GM23248 (cell line): ENCODE data around the gene INSRR. TPM values are rescaled to one million over a fixed set of nuclear protein-coding genes. Genes with fewer than 3 reads are reported as not detected.

Experiments used
- DNase-seq: peaks from one replicate; pipeline ENCODE4 v3.0.0-alpha.2; 2015
- H2AFZ ChIP-seq: fragments of 200-600 bp; sonication (generic); 2 replicates; pipeline ENCODE4 v1.6.1; 2016; ENCODE audit warnings: antibody characterized with exemption
- H3F3A ChIP-seq: fragments of 200-600 bp; sonication (generic); 2 replicates; pipeline ENCODE4 v1.6.1; 2016; ENCODE audit warnings: mild to moderate bottlenecking, antibody characterized with exemption, mixed run types; ENCODE audit not compliant: insufficient read depth
- H3K27ac ChIP-seq: fragments of 200-600 bp; sonication (generic); 2 replicates; pipeline ENCODE4 v1.5.1; 2016; ENCODE audit warnings: mild to moderate bottlenecking
- H3K27me3 ChIP-seq: fragments of 200-600 bp; sonication (generic); replicated peaks from 2 replicates; pipeline ENCODE4 v1.6.1; 2016; ENCODE audit warnings: mild to moderate bottlenecking; ENCODE audit not compliant: insufficient read depth
- H3K36me3 ChIP-seq: fragments of 200-600 bp; sonication (generic); 2 replicates; pipeline ENCODE4 v1.6.1; 2016; ENCODE audit warnings: low read depth, mild to moderate bottlenecking
- H3K4me1 ChIP-seq: fragments of 200-600 bp; sonication (generic); 2 replicates; pipeline ENCODE4 v1.6.1; 2016; ENCODE audit warnings: mild to moderate bottlenecking; ENCODE audit not compliant: insufficient read depth
- H3K4me2 ChIP-seq: fragments of 200-600 bp; sonication (generic); one replicate; pipeline ENCODE4 v1.6.1; 2016; ENCODE audit warnings: mild to moderate bottlenecking; ENCODE audit not compliant: unreplicated experiment
- H3K4me3 ChIP-seq: fragments of 200-600 bp; sonication (generic); 2 replicates; pipeline ENCODE4 v1.5.1; 2016; ENCODE audit warnings: mild to moderate bottlenecking
- H3K79me2 ChIP-seq: fragments of 200-600 bp; sonication (generic); 2 replicates; pipeline ENCODE4 v1.6.1; 2016; ENCODE audit warnings: mild to moderate bottlenecking; ENCODE audit not compliant: insufficient read depth
- H3K9ac ChIP-seq: fragments of 200-600 bp; sonication (generic); 2 replicates; pipeline ENCODE4 v1.6.1; 2016; ENCODE audit warnings: mild to moderate bottlenecking
- H3K9me2 ChIP-seq: fragments of 200-600 bp; sonication (generic); 2 replicates; pipeline ENCODE4 v1.6.1; 2016; ENCODE audit warnings: mixed run types, mild to moderate bottlenecking, moderate library complexity; ENCODE audit not compliant: insufficient read depth
- H3K9me3 ChIP-seq: fragments of 200-600 bp; sonication (generic); one replicate; pipeline ENCODE4 v1.6.1; 2017; ENCODE audit warnings: low read depth
- H4K20me1 ChIP-seq: fragments of 200-600 bp; sonication (generic); 2 replicates; pipeline ENCODE4 v1.6.0; 2016; ENCODE audit not compliant: insufficient read depth
- EZH2 ChIP-seq: fragments of 200-600 bp; sonication (generic); IDR thresholded peaks from 2 replicates; pipeline ENCODE4 v1.6.1; 2018; ENCODE audit warnings: antibody characterized with exemption, mild to moderate bottlenecking; ENCODE audit not compliant: insufficient read depth, poor library complexity, severe bottlenecking
- EZH2phosphoT487 ChIP-seq: fragments of 200-600 bp; sonication (generic); IDR thresholded peaks from 2 replicates; pipeline ENCODE4 v1.6.1; 2018; ENCODE audit warnings: antibody characterized with exemption, moderate library complexity, mild to moderate bottlenecking, low read depth; ENCODE audit not compliant: insufficient read depth
- WGBS, 2 experiments: methylation state at CpG; one replicate each; pipeline ENCODE4 v1.1.6; 2015 to 2017; ENCODE audit warnings: low lambda C conversion rate in 2 of 2, low coverage in 1 of 2; ENCODE audit errors: missing lambda C conversion rate in 2 of 2; 5-methylcytosine and 5-hydroxymethylcytosine counted together
- in situ Hi-C: fragments of 300-500 bp; cut with MboI; formaldehyde crosslinking; loops from 2 replicates; pipeline ENCODE4 v1.15.0; 2020
- polyA plus RNA-seq: library from polyadenylated mRNA; unstranded; fragments of >200 nt; fragmentation: Nextera tagmentation; extraction: Ambion mirVana; gene quantifications from 2 replicates; pipeline ENCODE4 v1.2.1, GENCODE V29; 2016
- total RNA-seq: library from RNA; depleted of rRNA; stranded (reverse); fragments of >200 nt; shearing (Covaris generic); gene quantifications from 2 replicates; pipeline ENCODE4 v1.2.3, GENCODE V29; 2014

INSRR gene
- total and polyA plus RNA-seq, 2 experiments from 2014 or later, result 0.09 TPM; not detected in 1

- no peak overlapping the region for H3K4me3 ChIP-seq
- H3F3A ChIP-seq, result no peaks in the 10 kb centered on the region
- no peak overlapping the region for H2AFZ ChIP-seq
- peaks cover 60% of the 10 kb centered on the region for H3K27me3 ChIP-seq
- WGBS, 2 experiments, result 18 to 19% methylated on average over 14 of the region's 14 CpGs
- no peaks in the 10 kb centered on the region for H4K20me1 ChIP-seq
- H3K4me2 ChIP-seq, result no peak overlapping the region
- no peaks in the 10 kb centered on the region for H3K9me3 ChIP-seq
- DNase-seq, result no peak
- in situ Hi-C loops, result no loop called here
- no peaks in the 10 kb centered on the region for H3K36me3 ChIP-seq
- no peaks in the 10 kb centered on the region for H3K4me1 ChIP-seq
- H3K9ac ChIP-seq, result no peak overlapping the region
- TF ChIP-seq EZH2phosphoT487, result no peak
- peak; percentile 66 for TF ChIP-seq EZH2
- no peaks in the 10 kb centered on the region for H3K9me2 ChIP-seq
- no peaks in the 10 kb centered on the region for H3K79me2 ChIP-seq
- no peak overlapping the region for H3K27ac ChIP-seq
Measured at GRCh38 chr1:156844638-156845037, 14.3 kb downstream of the INSRR start.

- Histone ChIP-seq H3K36me3 (no peaks in the 10 kb centered on the region), H3K27ac (no peak overlapping the region), H3K79me2 (no peaks in the 10 kb centered on the region), H3K4me2 (no peak overlapping the region), H3K27me3 (peaks cover 60% of the 10 kb centered on the region), H3F3A (no peaks in the 10 kb centered on the region), H3K9me3 (no peaks in the 10 kb centered on the region), H2AFZ (no peak overlapping the region), H3K9ac (no peak overlapping the region), H3K4me1 (no peaks in the 10 kb centered on the region), H4K20me1 (no peaks in the 10 kb centered on the region), H3K4me3 (no peak overlapping the region), H3K9me2 (no peaks in the 10 kb centered on the region)
- 4% methylated on average over 5 to 6 of the region's 6 CpGs for WGBS, 2 experiments
- no peak for TF ChIP-seq EZH2phosphoT487
- no peak for TF ChIP-seq EZH2
- in situ Hi-C loops, result no loop called here
- DNase-seq, result no peak
Measured at GRCh38 chr1:156844102-156844501, 14.8 kb downstream of the INSRR start.

- no peak overlapping the region for H2AFZ ChIP-seq
- no peaks in the 10 kb centered on the region for H3K4me1 ChIP-seq
- H3K27me3 ChIP-seq, result peaks cover 51% of the 10 kb centered on the region
- no peak overlapping the region for H3K4me2 ChIP-seq
- H3K79me2 ChIP-seq, result no peaks in the 10 kb centered on the region
- no peaks in the 10 kb centered on the region for H4K20me1 ChIP-seq
- TF ChIP-seq EZH2, result no peak
- TF ChIP-seq EZH2phosphoT487, result no peak
- 44 to 54% methylated on average over 9 of the region's 9 CpGs for WGBS, 2 experiments
- no peaks in the 10 kb centered on the region for H3K9me2 ChIP-seq
- H3K9ac ChIP-seq, result no peak overlapping the region
- H3K9me3 ChIP-seq, result no peaks in the 10 kb centered on the region
- H3F3A ChIP-seq, result no peaks in the 10 kb centered on the region
- no peak overlapping the region for H3K4me3 ChIP-seq
- no peak overlapping the region for H3K27ac ChIP-seq
- no peaks in the 10 kb centered on the region for H3K36me3 ChIP-seq
- in situ Hi-C loops, result no loop called here
- no peak for DNase-seq
Measured at GRCh38 chr1:156842618-156843300, 16.2 kb downstream of the INSRR start.

- WGBS, 2 experiments, result 62 to 63% methylated on average over 14 to 16 of the region's 16 CpGs
- H3K4me3 ChIP-seq, result no peak overlapping the region
- H4K20me1 ChIP-seq, result no peaks in the 10 kb centered on the region
- H3K4me1 ChIP-seq, result no peaks in the 10 kb centered on the region
- no peak for DNase-seq
- no peak overlapping the region for H3K9ac ChIP-seq
- H3K27ac ChIP-seq, result no peak overlapping the region
- H3K9me3 ChIP-seq, result no peaks in the 10 kb centered on the region
- no peaks in the 10 kb centered on the region for H3K9me2 ChIP-seq
- H3K36me3 ChIP-seq, result no peaks in the 10 kb centered on the region
- H3F3A ChIP-seq, result no peaks in the 10 kb centered on the region
- no peak for TF ChIP-seq EZH2phosphoT487
- TF ChIP-seq EZH2, result no peak
- in situ Hi-C loops, result no loop called here
- peaks cover 37% of the 10 kb centered on the region for H3K27me3 ChIP-seq
- H2AFZ ChIP-seq, result no peak overlapping the region
- H3K4me2 ChIP-seq, result no peak overlapping the region
- no peaks in the 10 kb centered on the region for H3K79me2 ChIP-seq
Measured at GRCh38 chr1:156841295-156841855, 17.5 kb downstream of the INSRR start.

GRCh38 chr1:156840898-156841279 lies 18.0 kb downstream of the INSRR start:
- H3K36me3 ChIP-seq, result no peaks in the 10 kb centered on the region
- H3K4me1 ChIP-seq, result no peaks in the 10 kb centered on the region
- no peak overlapping the region for H3K9ac ChIP-seq
- no peaks in the 10 kb centered on the region for H3K79me2 ChIP-seq
- H3K4me3 ChIP-seq, result no peak overlapping the region
- peaks cover 32% of the 10 kb centered on the region for H3K27me3 ChIP-seq
- TF ChIP-seq EZH2, result no peak
- no peak for TF ChIP-seq EZH2phosphoT487
- H3K4me2 ChIP-seq, result no peak overlapping the region
- in situ Hi-C loops, result no loop called here
- WGBS, 2 experiments, result 41 to 47% methylated on average over 14 of the region's 14 CpGs
- no peaks in the 10 kb centered on the region for H3K9me3 ChIP-seq
- no peaks in the 10 kb centered on the region for H3F3A ChIP-seq
- H3K27ac ChIP-seq, result no peak overlapping the region
- H3K9me2 ChIP-seq, result no peaks in the 10 kb centered on the region
- DNase-seq, result no peak
- H4K20me1 ChIP-seq, result no peaks in the 10 kb centered on the region
- H2AFZ ChIP-seq, result no peak overlapping the region
